AG10803 (cell line): ENCODE results near the gene RANBP6.
A peak's percentile ranks its signal among the peaks of the same experiment; 100 is the strongest.

ENCODE experiments used
- DNase-seq: peaks from one replicate; pipeline ENCODE4 v3.0.0; 2010; ENCODE audit warnings: low read depth
- H3K4me3 ChIP-seq: 2 replicates; pipeline ENCODE4 v1.5.1; 2011; ENCODE audit warnings: mild to moderate bottlenecking, low read length, control low read depth
- CTCF ChIP-seq: conservative IDR thresholded peaks from 2 replicates; pipeline ENCODE4 v1.5.1; 2011; ENCODE audit warnings: mild to moderate bottlenecking, low read length, control low read depth, inconsistent platforms

Gene RANBP6

GRCh38 chr9:5978523-5978922, 36.9 kb downstream of the RANBP6 start:
- no peak for TF ChIP-seq CTCF
- DNase-seq, result no peak

GRCh38 chr9:5976674-5977397, 38.6 kb downstream of the RANBP6 start:
- no peak overlapping the region for H3K4me3 ChIP-seq
- TF ChIP-seq CTCF, result no peak
- no peak for DNase-seq

More at GRCh38 chr9:5978523-5978922, 36.9 kb downstream of the RANBP6 start:
- H3K4me3 ChIP-seq, result no peak overlapping the region

GRCh38 chr9:5971740-5972139, 43.7 kb downstream of the RANBP6 start:
- no peak overlapping the region for H3K4me3 ChIP-seq
- DNase-seq, result peak; percentile 50
- TF ChIP-seq CTCF, result no peak
